ENCODE data around the gene P2RX1. TPM values are rescaled to one million over a fixed set of nuclear protein-coding genes. Genes with fewer than 3 reads are reported as not detected.
"Not testable (repeated sequence)": the region's sequence is repeated elsewhere in the genome, so short reads cannot be mapped to it uniquely, and the experiment has no call there.

The P2RX1 gene
- polyA plus RNA-seq, 2 donors, result 5.9 to 7.1 TPM

GRCh38 chr17:3854204-3854603 lies 62.1 kb downstream of the P2RX1 start:
- WGBS, 2 donors, result 88 to 93% methylated on average over 15 to 32 of the region's 36 CpGs
- H3K9me3 ChIP-seq (ENCODE audit: control insufficient read depth in 2 of 2, insufficient read depth in 1 of 2, low read depth in 1 of 2, low read length in 1 of 2), result not testable (repeated sequence)

GRCh38 chr17:3852561-3852960 lies 63.7 kb downstream of the P2RX1 start:
- no peak overlapping the region for H3K4me3 ChIP-seq (ENCODE audit: low read depth in 1 of 2, low read length in 2 of 2)
- H3K27ac ChIP-seq (ENCODE audit: low read depth in 2 of 2, low read length in 1 of 2), result no peak overlapping the region
- no peaks in the 10 kb centered on the region for H3K36me3 ChIP-seq (ENCODE audit: control insufficient read depth in 2 of 2, insufficient read depth in 2 of 2, low read length in 1 of 2)
- whole genome bisulfite sequencing, 2 donors, result 78 to 82% methylated on average over 10 of the region's 10 CpGs
- no peaks in the 10 kb centered on the region for H3K9me3 ChIP-seq (ENCODE audit: control insufficient read depth in 2 of 2, insufficient read depth in 1 of 2, low read depth in 1 of 2, low read length in 1 of 2)
- H3K4me1 ChIP-seq (ENCODE audit: control insufficient read depth in 2 of 2, insufficient read depth in 2 of 2, low read length in 1 of 2), result no peaks in the 10 kb centered on the region
- no peaks in the 10 kb centered on the region for H3K27me3 ChIP-seq (ENCODE audit: control insufficient read depth in 1 of 2, insufficient read depth in 2 of 2, low read length in 2 of 2)

More at GRCh38 chr17:3854204-3854603, 62.1 kb downstream of the P2RX1 start:
- H3K4me1 ChIP-seq (ENCODE audit: control insufficient read depth in 2 of 2, insufficient read depth in 2 of 2, low read length in 1 of 2); H3K27ac ChIP-seq (ENCODE audit: low read depth in 2 of 2, low read length in 1 of 2); H3K36me3 ChIP-seq (ENCODE audit: control insufficient read depth in 2 of 2, insufficient read depth in 2 of 2, low read length in 1 of 2); H3K4me3 ChIP-seq (ENCODE audit: low read depth in 1 of 2, low read length in 2 of 2); H3K27me3 ChIP-seq (ENCODE audit: control insufficient read depth in 1 of 2, insufficient read depth in 2 of 2, low read length in 2 of 2): not testable (repeated sequence)

- Histone ChIP-seq H3K4me1 (ENCODE audit: control insufficient read depth in 2 of 2, insufficient read depth in 2 of 2, low read length in 1 of 2) (peaks cover 0 to 2% of the 10 kb centered on the region in 2 donors), H3K27me3 (ENCODE audit: control insufficient read depth in 1 of 2, insufficient read depth in 2 of 2, low read length in 2 of 2) (no peaks in the 10 kb centered on the region), H3K27ac (ENCODE audit: low read depth in 2 of 2, low read length in 1 of 2) (no peak overlapping the region), H3K9me3 (ENCODE audit: control insufficient read depth in 2 of 2, insufficient read depth in 1 of 2, low read depth in 1 of 2, low read length in 1 of 2) (no peaks in the 10 kb centered on the region), H3K4me3 (ENCODE audit: low read depth in 1 of 2, low read length in 2 of 2) (no peak overlapping the region), H3K36me3 (ENCODE audit: control insufficient read depth in 2 of 2, insufficient read depth in 2 of 2, low read length in 1 of 2) (no peaks in the 10 kb centered on the region)
- WGBS, 2 donors, result 77 to 81% methylated on average over 24 of the region's 24 CpGs
These were observed 64.7 kb downstream of the P2RX1 start for GRCh38 chr17:3851461-3852100.

GRCh38 chr17:3848229-3848835 lies 67.9 kb downstream of the P2RX1 start:
- no peak overlapping the region for H3K4me3 ChIP-seq (ENCODE audit: low read depth in 1 of 2, low read length in 2 of 2)
- 80 to 82% methylated on average over 9 of the region's 9 CpGs for WGBS, 2 donors
- H3K9me3 ChIP-seq (ENCODE audit: control insufficient read depth in 2 of 2, insufficient read depth in 1 of 2, low read depth in 1 of 2, low read length in 1 of 2), result no peaks in the 10 kb centered on the region
- no peaks in the 10 kb centered on the region for H3K27me3 ChIP-seq (ENCODE audit: control insufficient read depth in 1 of 2, insufficient read depth in 2 of 2, low read length in 2 of 2)
- no peak overlapping the region for H3K27ac ChIP-seq (ENCODE audit: low read depth in 2 of 2, low read length in 1 of 2)
- H3K4me1 ChIP-seq (ENCODE audit: control insufficient read depth in 2 of 2, insufficient read depth in 2 of 2, low read length in 1 of 2), result peaks cover 2% of the 10 kb centered on the region in 2 donors
- H3K36me3 ChIP-seq (ENCODE audit: control insufficient read depth in 2 of 2, insufficient read depth in 2 of 2, low read length in 1 of 2), result no peaks in the 10 kb centered on the region

- H3K9me3 ChIP-seq (ENCODE audit: control insufficient read depth in 2 of 2, insufficient read depth in 1 of 2, low read depth in 1 of 2, low read length in 1 of 2), result no peaks in the 10 kb centered on the region
- no peak overlapping the region for H3K27ac ChIP-seq (ENCODE audit: low read depth in 2 of 2, low read length in 1 of 2)
- H3K27me3 ChIP-seq (ENCODE audit: control insufficient read depth in 1 of 2, insufficient read depth in 2 of 2, low read length in 2 of 2), result no peaks in the 10 kb centered on the region
- no peak overlapping the region for H3K4me3 ChIP-seq (ENCODE audit: low read depth in 1 of 2, low read length in 2 of 2)
- WGBS, 2 donors, result 92 to 95% methylated on average over 9 of the region's 9 CpGs
- no peaks in the 10 kb centered on the region for H3K36me3 ChIP-seq (ENCODE audit: control insufficient read depth in 2 of 2, insufficient read depth in 2 of 2, low read length in 1 of 2)
- H3K4me1 ChIP-seq (ENCODE audit: control insufficient read depth in 2 of 2, insufficient read depth in 2 of 2, low read length in 1 of 2), result peaks cover 2% of the 10 kb centered on the region in 2 donors
These were observed 69.0 kb downstream of the P2RX1 start for GRCh38 chr17:3847165-3847670.

Other genes with a start within 250 kb of the P2RX1 start
- gene TAX1BP3, start 247.9 kb downstream of the P2RX1 start, polyA plus RNA-seq, result 100 to 1,000 TPM; 158 to 248 TPM
- 10 to 100 TPM; 50.6 to 73.3 TPM for gene EMC6, start 247.7 kb downstream of the P2RX1 start, polyA plus RNA-seq
- 1 to 10 TPM in 1 of 2 donors, under 1 TPM in 1; 0.36 to 1.8 TPM for gene P2RX5, start 220.3 kb downstream of the P2RX1 start, polyA plus RNA-seq
- gene HASPIN, start 192.6 kb downstream of the P2RX1 start, polyA plus RNA-seq, result 1 to 10 TPM in 1 of 2 donors, under 1 TPM in 1; 0.41 to 1.3 TPM
- 10 to 100 TPM; 26.8 to 33.7 TPM for gene ITGAE, start 115.3 kb downstream of the P2RX1 start, polyA plus RNA-seq
- 10 to 100 TPM; 17.1 to 18.9 TPM for gene NCBP3, start 70.2 kb downstream of the P2RX1 start, polyA plus RNA-seq
- gene CAMKK1, start 23.4 kb downstream of the P2RX1 start, polyA plus RNA-seq, result 1 to 10 TPM; 4.9 to 5.3 TPM
- 1 to 10 TPM; 5.8 to 7.8 TPM for gene ATP2A3, start 48.0 kb upstream of the P2RX1 start, polyA plus RNA-seq
- gene ZZEF1, start 226.6 kb upstream of the P2RX1 start, polyA plus RNA-seq, result 10 to 100 TPM; 11.3 to 18.3 TPM
- 10 to 100 TPM; 11.0 to 11.5 TPM for gene CYB5D2, start 226.7 kb upstream of the P2RX1 start, polyA plus RNA-seq

Data from esophagus (tissue), 2 donors.